GM18909 (cell line): Measurements from ENCODE around the gene SLC25A45.

Source experiments
- ATAC-seq: cut with Tn5 transposase; IDR thresholded peaks from one replicate; pipeline ENCODE4 v1.9.1; 2021; ENCODE audit warnings: mild to moderate bottlenecking; ENCODE audit not compliant: unreplicated experiment, poor library complexity

Gene SLC25A45

GRCh38 chr11:65410936-65411680 is 28.7 kb upstream of the SLC25A45 start:
- ATAC-seq: no peak

DNA sequence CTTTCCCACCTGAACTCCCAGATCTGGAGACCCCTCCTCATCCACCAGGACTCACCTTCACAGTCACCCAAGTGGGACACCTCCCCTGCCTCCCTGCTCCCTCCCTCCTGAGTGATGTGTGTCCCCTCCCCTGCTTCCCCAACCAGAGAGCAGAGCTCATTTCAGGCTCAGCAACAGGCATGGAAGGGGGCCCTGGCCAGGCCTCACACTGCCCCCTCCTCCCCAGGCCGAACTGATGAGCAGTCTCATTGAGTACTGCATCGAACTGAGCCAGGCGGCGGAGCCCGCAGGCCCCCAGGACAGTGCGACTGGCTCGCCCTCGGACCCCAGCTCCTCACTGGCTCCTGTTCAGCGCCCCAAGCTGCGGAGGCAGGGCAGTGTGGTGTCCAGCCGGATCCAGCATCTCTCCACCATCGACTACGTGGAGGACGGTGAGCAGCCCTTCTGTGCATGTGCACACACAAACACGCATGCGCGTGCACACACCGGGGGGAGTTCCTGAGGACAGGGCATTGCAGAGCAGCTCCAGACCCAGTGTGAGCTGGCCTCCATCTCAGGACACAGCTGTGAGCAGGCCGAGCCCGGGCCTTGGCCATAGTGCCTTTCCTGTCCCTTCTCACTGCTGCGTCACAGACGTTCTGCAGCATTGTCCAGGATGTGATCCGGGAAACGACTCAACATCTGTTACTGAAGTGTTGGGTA is 22.3 kb upstream of the SLC25A45 start:
- no peak for ATAC-seq

- ATAC-seq: no peak
These were observed 21.8 kb upstream of the SLC25A45 start for GRCh38 chr11:65404210-65404609.

DNA sequence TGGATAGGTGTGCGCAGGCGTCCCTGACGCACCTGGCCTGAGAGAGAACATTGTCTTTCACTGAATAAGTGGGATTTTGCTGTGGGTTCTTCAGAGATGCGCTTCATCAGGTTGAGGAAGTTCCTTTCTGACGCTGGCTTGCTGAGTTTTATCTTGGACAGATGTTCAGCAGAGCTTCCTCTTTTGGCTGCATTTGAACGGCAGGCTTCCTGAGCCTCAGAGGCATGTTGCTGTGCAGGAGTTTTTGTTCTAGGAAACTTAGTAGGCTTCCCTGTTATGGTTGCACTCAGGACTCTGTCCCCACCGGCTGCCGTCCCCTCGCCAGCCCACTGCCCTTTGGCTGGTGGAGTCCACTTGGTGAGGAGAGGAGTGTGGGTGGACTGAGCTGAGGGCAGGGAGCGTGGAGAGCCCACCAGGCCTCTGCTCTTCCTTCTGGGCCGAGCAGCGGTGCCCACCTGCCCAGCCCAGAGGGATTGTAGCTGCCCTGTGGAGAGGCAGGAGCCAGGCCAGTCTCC is 21.2 kb upstream of the SLC25A45 start:
- no peak for ATAC-seq

- no peak for ATAC-seq
These were observed 20.3 kb upstream of the SLC25A45 start for GRCh38 chr11:65402790-65403189.

GRCh38 chr11:65401803-65402248 is 19.4 kb upstream of the SLC25A45 start:
- ATAC-seq: no peak

- ATAC-seq: no peak
These were observed 18.8 kb upstream of the SLC25A45 start for GRCh38 chr11:65401073-65401802.

GRCh38 chr11:65400307-65401072 is 18.0 kb upstream of the SLC25A45 start:
- ATAC-seq: no peak

GRCh38 chr11:65399845-65400244 is 17.4 kb upstream of the SLC25A45 start:
- ATAC-seq: no peak

- ATAC-seq: no peak
These were observed 16.8 kb upstream of the SLC25A45 start for GRCh38 chr11:65399249-65399648.

DNA sequence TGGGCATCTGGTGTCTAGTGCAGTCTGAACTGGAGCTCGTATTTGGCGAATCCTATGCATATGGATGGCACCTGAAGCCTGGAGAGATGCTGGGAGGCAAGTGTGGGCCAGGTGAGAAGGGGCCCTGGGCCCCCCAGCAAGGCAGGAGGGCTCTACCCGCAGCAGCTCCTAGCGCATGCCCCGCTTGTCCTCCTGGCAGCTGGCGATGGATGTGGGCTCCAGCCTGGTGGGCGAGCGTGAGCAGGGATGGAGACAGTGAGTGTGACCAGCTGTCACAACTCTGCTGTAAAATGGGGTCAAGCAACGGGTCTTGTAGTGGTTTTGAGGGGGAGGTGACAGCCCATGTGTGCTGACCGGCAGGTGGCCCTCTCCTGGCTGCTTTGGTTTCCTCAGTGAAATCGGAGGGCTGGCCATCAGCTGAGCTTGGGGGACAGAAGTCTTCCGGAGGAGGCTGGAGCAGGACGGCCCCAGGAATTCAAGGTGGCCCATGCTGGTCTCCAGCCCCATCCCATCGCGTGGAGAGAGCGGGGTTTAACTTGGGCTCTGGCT is 16.0 kb upstream of the SLC25A45 start:
- no peak for ATAC-seq

DNA sequence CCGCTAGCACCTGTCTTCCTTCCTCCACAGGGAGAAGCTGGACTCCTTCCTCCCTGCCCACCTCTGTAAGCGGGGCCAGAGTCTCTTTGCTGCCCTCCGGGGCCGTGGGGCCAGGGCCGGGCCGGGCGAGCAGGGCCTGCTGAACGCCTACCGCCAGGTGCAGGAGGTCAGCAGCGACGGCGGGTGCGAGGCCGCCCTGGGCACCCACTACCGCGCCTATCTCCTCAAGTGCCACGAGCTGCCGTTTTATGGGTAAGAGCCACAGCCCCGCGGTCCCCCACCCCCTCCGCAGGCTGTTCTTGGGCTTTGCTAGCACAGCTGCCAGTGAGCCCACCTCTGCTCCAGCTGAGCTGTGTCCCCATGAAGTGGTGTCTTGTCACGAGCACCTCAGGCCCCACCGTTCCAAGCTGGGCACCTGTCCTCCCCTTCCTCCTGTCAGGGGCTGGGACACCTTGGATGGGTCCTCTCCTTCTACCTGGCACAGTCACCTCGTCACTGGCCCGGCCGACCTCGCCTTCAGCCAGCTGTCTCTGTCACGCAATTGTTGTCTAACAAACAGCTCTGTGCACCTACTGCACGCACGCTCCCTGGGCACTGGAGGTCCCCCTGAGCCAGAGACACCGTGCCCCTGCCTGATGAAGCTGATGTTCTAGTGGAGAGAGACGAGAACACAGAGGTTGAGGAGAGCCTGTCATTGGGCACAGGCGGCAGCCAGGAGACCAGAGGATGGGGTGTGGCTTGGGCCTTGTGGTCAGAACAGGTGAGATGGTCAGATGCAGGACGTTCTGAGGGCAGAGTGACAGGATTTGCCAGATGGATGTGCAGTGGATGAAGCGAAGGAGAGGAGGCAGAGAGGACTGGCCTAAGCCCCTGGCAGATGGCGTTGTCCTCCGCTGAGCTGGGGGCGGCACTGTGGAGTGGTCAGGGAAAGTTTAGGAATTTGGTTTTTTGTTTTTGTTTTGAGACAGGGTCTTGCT is 14.6 kb upstream of the SLC25A45 start:
- ATAC-seq: no peak

- ATAC-seq: no peak
These were observed 13.6 kb upstream of the SLC25A45 start for GRCh38 chr11:65395961-65396530.

DNA sequence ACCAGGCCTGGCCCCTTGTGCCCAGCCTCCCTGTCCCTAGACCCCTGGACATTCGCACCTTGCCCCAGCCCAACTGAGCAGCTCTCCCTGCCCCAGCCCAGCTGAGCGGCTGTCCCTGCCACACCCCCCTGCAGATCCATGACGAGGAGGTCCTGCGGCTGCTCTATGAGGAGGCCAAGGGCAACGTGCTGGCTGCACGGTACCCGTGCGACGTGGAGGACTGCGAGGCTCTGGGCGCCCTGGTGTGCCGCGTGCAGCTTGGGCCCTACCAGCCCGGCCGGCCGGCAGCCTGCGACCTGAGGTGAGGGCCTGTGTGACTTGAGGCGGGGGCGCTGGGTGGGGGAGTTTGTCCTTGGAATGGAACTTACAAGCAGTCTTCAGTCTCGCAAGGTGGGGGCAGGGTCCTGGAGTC is 11.7 kb upstream of the SLC25A45 start:
- ATAC-seq: no peak

GRCh38 chr11:65393513-65394079 is 11.2 kb upstream of the SLC25A45 start:
- ATAC-seq: no peak

DNA sequence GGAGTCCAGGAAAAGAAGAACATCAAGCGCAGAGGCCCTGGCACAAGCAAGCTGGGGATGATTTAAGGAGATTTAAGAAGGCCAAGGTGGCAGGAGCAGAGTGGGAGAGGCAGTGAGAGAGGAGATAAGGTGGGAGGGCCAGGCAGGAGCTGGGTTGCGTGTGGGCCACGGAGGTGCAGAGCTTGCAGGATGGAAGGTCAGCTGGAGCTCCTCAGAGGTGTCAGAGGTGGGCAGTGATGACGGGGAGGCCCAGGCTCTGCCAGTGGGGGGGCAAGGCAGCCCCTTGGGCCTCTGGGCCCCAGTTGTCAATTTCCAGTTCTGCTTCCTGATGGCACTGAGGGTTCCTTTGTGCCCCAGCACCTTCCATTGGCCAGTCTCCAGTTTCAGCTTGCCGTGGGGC is 10.5 kb upstream of the SLC25A45 start:
- ATAC-seq: no peak

DNA sequence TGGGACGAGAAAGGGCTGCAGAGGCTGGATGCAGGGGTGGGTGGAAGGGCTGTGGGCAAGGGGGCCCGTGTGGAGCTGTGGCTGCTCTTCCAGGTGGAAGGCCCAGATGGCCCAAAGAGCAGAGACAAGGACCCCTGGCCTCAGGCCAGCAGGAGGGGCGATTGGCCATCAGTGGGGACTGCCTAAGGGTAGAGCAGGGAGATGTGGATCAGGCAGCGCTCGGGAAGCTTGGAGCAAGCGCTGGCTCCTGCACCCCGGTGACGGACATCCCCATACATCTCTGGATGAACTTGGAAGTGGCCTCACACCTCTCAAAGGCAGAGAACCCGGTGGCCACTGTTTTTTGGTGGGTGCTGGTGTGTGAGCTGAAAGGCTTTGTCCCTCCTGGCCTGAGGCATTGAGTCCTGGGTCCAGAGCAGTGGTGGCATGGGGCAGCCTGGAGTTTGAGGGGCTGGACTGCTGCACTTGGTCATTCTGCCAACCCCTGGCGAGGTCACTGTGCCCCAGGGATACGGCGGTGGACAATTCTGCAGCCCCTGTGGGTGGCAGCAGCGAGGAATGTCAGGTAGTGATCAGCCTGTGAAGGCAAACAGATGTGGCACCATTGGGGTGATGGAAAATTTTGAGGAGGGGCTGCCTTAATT is 9.9 kb upstream of the SLC25A45 start:
- ATAC-seq: no peak

GRCh38 chr11:65390996-65391395 is 8.6 kb upstream of the SLC25A45 start:
- ATAC-seq: no peak
